ENCODE measurements around the gene ADAMTS2.

The ADAMTS2 gene

GRCh38 chr5:179289756-179290385 is 55.4 kb downstream of the ADAMTS2 start:
- H3K4me1 ChIP-seq (ENCODE audit: insufficient read depth, low read length): no peaks in the 10 kb centered on the region

GRCh38 chr5:179288809-179289185 is 56.5 kb downstream of the ADAMTS2 start:
- no peak overlapping the region for H3K4me3 ChIP-seq (ENCODE audit: low read depth in 1 of 2, low read length in 2 of 2)
- no peak overlapping the region for H3K4me2 ChIP-seq (ENCODE audit: insufficient read depth, low read length)
- H3K4me1 ChIP-seq (ENCODE audit: insufficient read depth, low read length): no peaks in the 10 kb centered on the region
- H3K9me3 ChIP-seq (ENCODE audit: insufficient read depth, low read length, severe bottlenecking): no peaks in the 10 kb centered on the region
- no peak for DNase-seq
- no peak overlapping the region for H2AFZ ChIP-seq (ENCODE audit: low read depth, low read length)
- ATAC-seq (ENCODE audit: insufficient read depth, low read depth): no peak
- H3K36me3 ChIP-seq (ENCODE audit: insufficient read depth, low read length): no peaks in the 10 kb centered on the region
- TF ChIP-seq, protein P1, sequence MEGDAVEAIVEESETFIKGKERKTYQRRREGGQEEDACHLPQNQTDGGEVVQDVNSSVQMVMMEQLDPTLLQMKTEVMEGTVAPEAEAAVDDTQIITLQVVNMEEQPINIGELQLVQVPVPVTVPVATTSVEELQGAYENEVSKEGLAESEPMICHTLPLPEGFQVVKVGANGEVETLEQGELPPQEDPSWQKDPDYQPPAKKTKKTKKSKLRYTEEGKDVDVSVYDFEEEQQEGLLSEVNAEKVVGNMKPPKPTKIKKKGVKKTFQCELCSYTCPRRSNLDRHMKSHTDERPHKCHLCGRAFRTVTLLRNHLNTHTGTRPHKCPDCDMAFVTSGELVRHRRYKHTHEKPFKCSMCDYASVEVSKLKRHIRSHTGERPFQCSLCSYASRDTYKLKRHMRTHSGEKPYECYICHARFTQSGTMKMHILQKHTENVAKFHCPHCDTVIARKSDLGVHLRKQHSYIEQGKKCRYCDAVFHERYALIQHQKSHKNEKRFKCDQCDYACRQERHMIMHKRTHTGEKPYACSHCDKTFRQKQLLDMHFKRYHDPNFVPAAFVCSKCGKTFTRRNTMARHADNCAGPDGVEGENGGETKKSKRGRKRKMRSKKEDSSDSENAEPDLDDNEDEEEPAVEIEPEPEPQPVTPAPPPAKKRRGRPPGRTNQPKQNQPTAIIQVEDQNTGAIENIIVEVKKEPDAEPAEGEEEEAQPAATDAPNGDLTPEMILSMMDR (IDR thresholded peaks at IDR 0.05; ENCODE audit: borderline replicate concordance, extremely low read depth, low read length, poor library complexity, severe bottlenecking): no peak
- no peak for TF ChIP-seq EZH2 (IDR thresholded peaks at IDR 0.05; ENCODE audit: borderline replicate concordance, low read depth, low read length, severe bottlenecking)
- H3K27me3 ChIP-seq (ENCODE audit: insufficient read depth, low read length, poor library complexity): no peaks in the 10 kb centered on the region
- H4K20me1 ChIP-seq (ENCODE audit: insufficient read depth, low read length): no peaks in the 10 kb centered on the region
- no peak overlapping the region for H3K27ac ChIP-seq (ENCODE audit: low read length)
- no peaks in the 10 kb centered on the region for H3K79me2 ChIP-seq (ENCODE audit: insufficient read depth, low read length)
- H3K9ac ChIP-seq (ENCODE audit: low read depth, low read length): no peak overlapping the region

More at GRCh38 chr5:179289756-179290385, 55.4 kb downstream of the ADAMTS2 start:
- Histone ChIP-seq H3K9me3 (ENCODE audit: insufficient read depth, low read length, severe bottlenecking) (no peaks in the 10 kb centered on the region), H3K27ac (ENCODE audit: low read length) (no peak overlapping the region), H4K20me1 (ENCODE audit: insufficient read depth, low read length) (no peaks in the 10 kb centered on the region), H3K27me3 (ENCODE audit: insufficient read depth, low read length, poor library complexity) (no peaks in the 10 kb centered on the region), H3K4me2 (ENCODE audit: insufficient read depth, low read length) (no peak overlapping the region), H2AFZ (ENCODE audit: low read depth, low read length) (no peak overlapping the region), H3K9ac (ENCODE audit: low read depth, low read length) (no peak overlapping the region), H3K79me2 (ENCODE audit: insufficient read depth, low read length) (no peaks in the 10 kb centered on the region), H3K4me3 (ENCODE audit: low read depth in 1 of 2, low read length in 2 of 2) (no peak overlapping the region), H3K36me3 (ENCODE audit: insufficient read depth, low read length) (no peaks in the 10 kb centered on the region)
- TF ChIP-seq, protein P1 (IDR thresholded peaks at IDR 0.05; ENCODE audit: borderline replicate concordance, extremely low read depth, low read length, poor library complexity, severe bottlenecking): no peak
- TF ChIP-seq EZH2 (IDR thresholded peaks at IDR 0.05; ENCODE audit: borderline replicate concordance, low read depth, low read length, severe bottlenecking): no peak
- DNase-seq (no peak), ATAC-seq (ENCODE audit: insufficient read depth, low read depth) (no peak)

DNA sequence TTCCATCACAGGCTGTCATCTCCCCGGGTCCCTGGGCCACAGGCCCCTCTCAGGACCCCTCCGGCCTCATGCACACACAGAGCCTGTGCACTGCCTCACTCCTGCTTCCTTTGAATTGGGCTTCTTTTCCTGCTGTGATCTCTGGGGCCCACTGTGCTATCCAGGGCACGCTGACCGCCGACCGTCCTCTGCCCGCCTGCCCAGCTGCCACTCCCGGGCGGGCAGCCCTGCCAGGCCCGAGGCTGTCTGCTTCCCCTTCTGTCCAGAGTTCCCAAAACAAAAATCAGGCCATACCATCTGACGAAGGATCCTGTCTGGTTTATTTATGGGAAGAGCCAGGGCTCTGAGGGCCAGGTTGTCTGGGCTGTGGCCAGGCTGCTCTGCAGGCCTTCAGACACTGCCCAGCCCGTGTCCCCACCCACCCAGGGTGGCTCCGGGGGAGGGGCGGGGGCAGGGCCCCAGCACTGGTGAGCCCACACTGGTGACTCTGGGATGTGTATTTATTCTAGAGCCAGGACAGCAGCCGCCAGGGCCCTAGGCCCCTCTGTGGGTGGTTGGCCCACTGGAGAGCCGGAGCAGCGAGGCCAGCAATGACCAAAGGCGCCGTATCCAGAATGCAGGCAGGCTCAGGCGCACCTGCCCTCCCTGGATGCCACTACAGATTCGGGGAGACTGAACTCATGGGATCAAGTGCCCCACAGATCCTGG is 57.0 kb downstream of the ADAMTS2 start:
- Histone ChIP-seq H2AFZ (ENCODE audit: low read depth, low read length) (no peak overlapping the region), H3K9me3 (ENCODE audit: insufficient read depth, low read length, severe bottlenecking) (no peaks in the 10 kb centered on the region), H3K4me2 (ENCODE audit: insufficient read depth, low read length) (no peak overlapping the region), H3K4me1 (ENCODE audit: insufficient read depth, low read length) (no peaks in the 10 kb centered on the region), H3K27me3 (ENCODE audit: insufficient read depth, low read length, poor library complexity) (no peaks in the 10 kb centered on the region), H3K27ac (ENCODE audit: low read length) (no peak overlapping the region), H4K20me1 (ENCODE audit: insufficient read depth, low read length) (no peaks in the 10 kb centered on the region), H3K9ac (ENCODE audit: low read depth, low read length) (no peak overlapping the region), H3K36me3 (ENCODE audit: insufficient read depth, low read length) (no peaks in the 10 kb centered on the region), H3K79me2 (ENCODE audit: insufficient read depth, low read length) (no peaks in the 10 kb centered on the region), H3K4me3 (ENCODE audit: low read depth in 1 of 2, low read length in 2 of 2) (no peak overlapping the region)
- no peak for TF ChIP-seq EZH2 (IDR thresholded peaks at IDR 0.05; ENCODE audit: borderline replicate concordance, low read depth, low read length, severe bottlenecking)
- TF ChIP-seq, protein P1 (IDR thresholded peaks at IDR 0.05; ENCODE audit: borderline replicate concordance, extremely low read depth, low read length, poor library complexity, severe bottlenecking): no peak
- no peak for ATAC-seq (ENCODE audit: insufficient read depth, low read depth)
- no peak for DNase-seq

Measured in DND-41 (cell line).